ENCODE results near the gene SRGAP2B. TPM values are rescaled to one million over a fixed set of nuclear protein-coding genes. Genes with fewer than 3 reads are reported as not detected.
"Not testable (repeated sequence)": the region's sequence is repeated elsewhere in the genome, so short reads cannot be mapped to it uniquely, and the experiment has no call there.

Gene SRGAP2B
- polyA plus RNA-seq, 4 donors = 1.4 to 6.8 (median 4.2) TPM

- not testable (repeated sequence) for H3K4me3 ChIP-seq (ENCODE audit: low read depth in 1 of 3, low read length in 3 of 3); H3K4me1 ChIP-seq (ENCODE audit: control insufficient read depth in 3 of 3, insufficient read depth in 2 of 3, low read depth in 1 of 3, low read length in 2 of 3); H3K9me3 ChIP-seq (ENCODE audit: control insufficient read depth in 2 of 2, insufficient read depth in 1 of 2, low read depth in 1 of 2, low read length in 1 of 2); FAIRE-seq; H3K27me3 ChIP-seq (ENCODE audit: control insufficient read depth in 3 of 3, insufficient read depth in 3 of 3, low read length in 3 of 3); H3K27ac ChIP-seq (ENCODE audit: low read depth in 1 of 3, low read length in 2 of 3); DNase-seq; H3K36me3 ChIP-seq (ENCODE audit: control insufficient read depth in 3 of 3, insufficient read depth in 2 of 3, low read depth in 1 of 3, low read length in 3 of 3)
- 83 to 100% (median 88%) methylated on average over 4 of the region's 4 CpGs for WGBS, 3 donors
Measured at GRCh38 chr1:145013353-145013752, 81.8 kb downstream of the SRGAP2B start.

GRCh38 chr1:145011811-145012210, 83.3 kb downstream of the SRGAP2B start:
- DNase-seq = not testable (repeated sequence)

GRCh38 chr1:145010580-145010979, 84.5 kb downstream of the SRGAP2B start:
- not testable (repeated sequence) for H3K36me3 ChIP-seq (ENCODE audit: control insufficient read depth in 3 of 3, insufficient read depth in 2 of 3, low read depth in 1 of 3, low read length in 3 of 3); H3K9me3 ChIP-seq (ENCODE audit: control insufficient read depth in 2 of 2, insufficient read depth in 1 of 2, low read depth in 1 of 2, low read length in 1 of 2); H3K4me1 ChIP-seq (ENCODE audit: control insufficient read depth in 3 of 3, insufficient read depth in 2 of 3, low read depth in 1 of 3, low read length in 2 of 3); H3K4me3 ChIP-seq (ENCODE audit: low read depth in 1 of 3, low read length in 3 of 3); H3K27me3 ChIP-seq (ENCODE audit: control insufficient read depth in 3 of 3, insufficient read depth in 3 of 3, low read length in 3 of 3); H3K27ac ChIP-seq (ENCODE audit: low read depth in 1 of 3, low read length in 2 of 3); DNase-seq; FAIRE-seq
- 57 to 67% (median 66%) methylated on average over 2 of the region's 3 CpGs for WGBS, 3 donors

More at GRCh38 chr1:145011811-145012210, 83.3 kb downstream of the SRGAP2B start:
- H3K4me3 ChIP-seq (ENCODE audit: low read depth in 1 of 3, low read length in 3 of 3); H3K27me3 ChIP-seq (ENCODE audit: control insufficient read depth in 3 of 3, insufficient read depth in 3 of 3, low read length in 3 of 3); H3K36me3 ChIP-seq (ENCODE audit: control insufficient read depth in 3 of 3, insufficient read depth in 2 of 3, low read depth in 1 of 3, low read length in 3 of 3); FAIRE-seq; H3K27ac ChIP-seq (ENCODE audit: low read depth in 1 of 3, low read length in 2 of 3); H3K9me3 ChIP-seq (ENCODE audit: control insufficient read depth in 2 of 2, insufficient read depth in 1 of 2, low read depth in 1 of 2, low read length in 1 of 2); H3K4me1 ChIP-seq (ENCODE audit: control insufficient read depth in 3 of 3, insufficient read depth in 2 of 3, low read depth in 1 of 3, low read length in 2 of 3): not testable (repeated sequence)
- 86 to 96% (median 87%) methylated on average over 3 to 4 of the region's 4 CpGs for WGBS, 3 donors

GRCh38 chr1:145009928-145010327, 85.2 kb downstream of the SRGAP2B start:
- not testable (repeated sequence) for H3K36me3 ChIP-seq (ENCODE audit: control insufficient read depth in 3 of 3, insufficient read depth in 2 of 3, low read depth in 1 of 3, low read length in 3 of 3); H3K4me3 ChIP-seq (ENCODE audit: low read depth in 1 of 3, low read length in 3 of 3); H3K9me3 ChIP-seq (ENCODE audit: control insufficient read depth in 2 of 2, insufficient read depth in 1 of 2, low read depth in 1 of 2, low read length in 1 of 2); H3K27me3 ChIP-seq (ENCODE audit: control insufficient read depth in 3 of 3, insufficient read depth in 3 of 3, low read length in 3 of 3); DNase-seq; H3K4me1 ChIP-seq (ENCODE audit: control insufficient read depth in 3 of 3, insufficient read depth in 2 of 3, low read depth in 1 of 3, low read length in 2 of 3); H3K27ac ChIP-seq (ENCODE audit: low read depth in 1 of 3, low read length in 2 of 3); FAIRE-seq
- WGBS, 3 donors = 27 to 78% (median 72%) methylated on average over 2 to 3 of the region's 3 CpGs

- not testable (repeated sequence) for H3K36me3 ChIP-seq (ENCODE audit: control insufficient read depth in 3 of 3, insufficient read depth in 2 of 3, low read depth in 1 of 3, low read length in 3 of 3); H3K27me3 ChIP-seq (ENCODE audit: control insufficient read depth in 3 of 3, insufficient read depth in 3 of 3, low read length in 3 of 3); H3K4me1 ChIP-seq (ENCODE audit: control insufficient read depth in 3 of 3, insufficient read depth in 2 of 3, low read depth in 1 of 3, low read length in 2 of 3); H3K9me3 ChIP-seq (ENCODE audit: control insufficient read depth in 2 of 2, insufficient read depth in 1 of 2, low read depth in 1 of 2, low read length in 1 of 2); H3K27ac ChIP-seq (ENCODE audit: low read depth in 1 of 3, low read length in 2 of 3); FAIRE-seq; DNase-seq; H3K4me3 ChIP-seq (ENCODE audit: low read depth in 1 of 3, low read length in 3 of 3)
- no CpG with 5 or more reads among the region's 4 CpGs for WGBS, 3 donors
Measured at GRCh38 chr1:145008388-145008787, 86.7 kb downstream of the SRGAP2B start.

- H3K4me3 ChIP-seq (ENCODE audit: low read depth in 1 of 3, low read length in 3 of 3); H3K9me3 ChIP-seq (ENCODE audit: control insufficient read depth in 2 of 2, insufficient read depth in 1 of 2, low read depth in 1 of 2, low read length in 1 of 2); H3K27ac ChIP-seq (ENCODE audit: low read depth in 1 of 3, low read length in 2 of 3); DNase-seq; FAIRE-seq; H3K27me3 ChIP-seq (ENCODE audit: control insufficient read depth in 3 of 3, insufficient read depth in 3 of 3, low read length in 3 of 3); H3K4me1 ChIP-seq (ENCODE audit: control insufficient read depth in 3 of 3, insufficient read depth in 2 of 3, low read depth in 1 of 3, low read length in 2 of 3); H3K36me3 ChIP-seq (ENCODE audit: control insufficient read depth in 3 of 3, insufficient read depth in 2 of 3, low read depth in 1 of 3, low read length in 3 of 3): not testable (repeated sequence)
- 47 to 83% (median 72%) methylated on average over 1 to 2 of the region's 3 CpGs for WGBS, 3 donors
Measured at GRCh38 chr1:145005142-145005541, 90.0 kb downstream of the SRGAP2B start.

- WGBS, 3 donors = 97 to 100% (median 97%) methylated on average over 2 to 3 of the region's 3 CpGs
Measured at GRCh38 chr1:145001381-145001780, 93.7 kb downstream of the SRGAP2B start.

GRCh38 chr1:145000743-145001326, 94.3 kb downstream of the SRGAP2B start:
- no CpG with 5 or more reads among the region's 4 CpGs for WGBS, 3 donors

More at GRCh38 chr1:145001381-145001780, 93.7 kb downstream of the SRGAP2B start:
- FAIRE-seq; H3K9me3 ChIP-seq (ENCODE audit: control insufficient read depth in 2 of 2, insufficient read depth in 1 of 2, low read depth in 1 of 2, low read length in 1 of 2); H3K36me3 ChIP-seq (ENCODE audit: control insufficient read depth in 3 of 3, insufficient read depth in 2 of 3, low read depth in 1 of 3, low read length in 3 of 3); DNase-seq; H3K27me3 ChIP-seq (ENCODE audit: control insufficient read depth in 3 of 3, insufficient read depth in 3 of 3, low read length in 3 of 3); H3K4me3 ChIP-seq (ENCODE audit: low read depth in 1 of 3, low read length in 3 of 3); H3K27ac ChIP-seq (ENCODE audit: low read depth in 1 of 3, low read length in 2 of 3); H3K4me1 ChIP-seq (ENCODE audit: control insufficient read depth in 3 of 3, insufficient read depth in 2 of 3, low read depth in 1 of 3, low read length in 2 of 3): not testable (repeated sequence)

More at GRCh38 chr1:145000743-145001326, 94.3 kb downstream of the SRGAP2B start:
- H3K27ac ChIP-seq (ENCODE audit: low read depth in 1 of 3, low read length in 2 of 3); H3K4me3 ChIP-seq (ENCODE audit: low read depth in 1 of 3, low read length in 3 of 3); H3K9me3 ChIP-seq (ENCODE audit: control insufficient read depth in 2 of 2, insufficient read depth in 1 of 2, low read depth in 1 of 2, low read length in 1 of 2); FAIRE-seq; H3K27me3 ChIP-seq (ENCODE audit: control insufficient read depth in 3 of 3, insufficient read depth in 3 of 3, low read length in 3 of 3); H3K4me1 ChIP-seq (ENCODE audit: control insufficient read depth in 3 of 3, insufficient read depth in 2 of 3, low read depth in 1 of 3, low read length in 2 of 3); DNase-seq; H3K36me3 ChIP-seq (ENCODE audit: control insufficient read depth in 3 of 3, insufficient read depth in 2 of 3, low read depth in 1 of 3, low read length in 3 of 3): not testable (repeated sequence)
